ENCODE measurements around the gene KCNH1. TPM values are rescaled to one million over a fixed set of nuclear protein-coding genes. Genes with fewer than 3 reads are reported as not detected.
"Not testable (repeated sequence)": the region's sequence is repeated elsewhere in the genome, so short reads cannot be mapped to it uniquely, and the experiment has no call there.

The KCNH1 gene
- total RNA-seq, 1 donor from 2014 or later = 10.1 TPM

DNA sequence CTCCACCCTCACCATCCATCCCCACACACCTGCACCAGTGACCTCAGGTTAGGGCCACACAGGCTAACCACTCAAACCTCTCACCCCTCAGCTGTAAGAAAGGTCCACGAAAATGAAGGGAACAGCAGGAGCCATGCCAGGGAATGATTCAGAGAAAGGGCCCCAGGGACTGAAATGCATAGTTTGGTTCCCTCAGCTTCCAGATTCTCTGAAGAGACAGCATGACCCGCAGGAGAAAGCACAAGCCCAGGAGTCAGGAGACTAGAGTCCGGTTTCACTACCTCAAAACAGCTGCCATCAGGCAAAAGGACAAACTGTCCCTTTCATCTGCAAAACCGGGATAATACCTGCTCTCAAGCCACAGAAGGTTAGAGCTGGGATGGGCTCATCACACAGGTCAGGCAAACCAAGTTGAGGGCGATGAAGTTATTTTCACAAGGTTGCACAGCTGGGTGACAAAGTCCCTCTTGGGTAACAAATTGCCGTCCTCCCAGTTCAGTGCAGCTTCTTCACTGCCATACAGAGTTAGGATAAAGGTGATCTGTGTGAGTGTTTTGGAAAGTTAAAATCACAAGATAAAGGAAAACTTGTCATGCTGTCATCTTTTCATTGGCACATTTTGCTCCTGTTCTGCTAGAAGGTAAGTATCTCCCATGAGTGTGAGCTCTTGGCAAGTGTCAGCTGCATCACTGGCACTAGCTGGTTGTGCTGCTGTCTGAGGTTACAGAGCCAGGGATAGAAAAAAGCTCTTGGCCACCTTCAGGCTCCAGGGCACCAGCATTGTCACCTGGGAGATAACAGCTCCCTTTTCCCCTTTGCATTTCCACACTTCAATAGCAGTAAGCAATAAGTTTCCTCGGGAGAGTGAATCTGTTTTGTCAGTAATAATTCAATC, 120.4 kb downstream of the KCNH1 start:
- H3K4me3 ChIP-seq (ENCODE audit: low read depth, low read length) = no peak overlapping the region
- TF ChIP-seq, protein P1, sequence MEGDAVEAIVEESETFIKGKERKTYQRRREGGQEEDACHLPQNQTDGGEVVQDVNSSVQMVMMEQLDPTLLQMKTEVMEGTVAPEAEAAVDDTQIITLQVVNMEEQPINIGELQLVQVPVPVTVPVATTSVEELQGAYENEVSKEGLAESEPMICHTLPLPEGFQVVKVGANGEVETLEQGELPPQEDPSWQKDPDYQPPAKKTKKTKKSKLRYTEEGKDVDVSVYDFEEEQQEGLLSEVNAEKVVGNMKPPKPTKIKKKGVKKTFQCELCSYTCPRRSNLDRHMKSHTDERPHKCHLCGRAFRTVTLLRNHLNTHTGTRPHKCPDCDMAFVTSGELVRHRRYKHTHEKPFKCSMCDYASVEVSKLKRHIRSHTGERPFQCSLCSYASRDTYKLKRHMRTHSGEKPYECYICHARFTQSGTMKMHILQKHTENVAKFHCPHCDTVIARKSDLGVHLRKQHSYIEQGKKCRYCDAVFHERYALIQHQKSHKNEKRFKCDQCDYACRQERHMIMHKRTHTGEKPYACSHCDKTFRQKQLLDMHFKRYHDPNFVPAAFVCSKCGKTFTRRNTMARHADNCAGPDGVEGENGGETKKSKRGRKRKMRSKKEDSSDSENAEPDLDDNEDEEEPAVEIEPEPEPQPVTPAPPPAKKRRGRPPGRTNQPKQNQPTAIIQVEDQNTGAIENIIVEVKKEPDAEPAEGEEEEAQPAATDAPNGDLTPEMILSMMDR (conservative IDR thresholded peaks at IDR 0.05; ENCODE audit: low read depth, low read length) = no peak
- no peak for DNase-seq (ENCODE audit: low read depth)

DNA sequence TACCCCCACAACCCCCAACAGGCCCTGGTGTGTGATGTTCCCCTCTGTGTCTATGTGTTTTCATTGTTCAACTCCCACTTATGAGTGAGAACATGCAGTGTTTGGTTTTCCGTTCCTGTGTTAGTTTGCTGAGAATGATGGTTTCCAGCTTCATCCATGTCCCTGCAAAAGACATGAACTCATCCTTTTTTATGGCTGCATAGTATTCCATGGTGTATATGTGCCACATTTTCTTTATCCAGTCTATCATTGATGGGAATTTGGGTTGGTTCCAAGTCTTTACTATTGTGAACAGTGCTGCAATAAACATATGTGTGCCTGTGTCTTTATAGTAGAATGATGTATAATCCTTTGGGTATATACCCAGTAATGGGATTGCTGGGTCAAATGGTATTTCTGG, 122.8 kb downstream of the KCNH1 start:
- not testable (repeated sequence) for DNase-seq (ENCODE audit: low read depth); H3K4me3 ChIP-seq (ENCODE audit: low read depth, low read length)

DNA sequence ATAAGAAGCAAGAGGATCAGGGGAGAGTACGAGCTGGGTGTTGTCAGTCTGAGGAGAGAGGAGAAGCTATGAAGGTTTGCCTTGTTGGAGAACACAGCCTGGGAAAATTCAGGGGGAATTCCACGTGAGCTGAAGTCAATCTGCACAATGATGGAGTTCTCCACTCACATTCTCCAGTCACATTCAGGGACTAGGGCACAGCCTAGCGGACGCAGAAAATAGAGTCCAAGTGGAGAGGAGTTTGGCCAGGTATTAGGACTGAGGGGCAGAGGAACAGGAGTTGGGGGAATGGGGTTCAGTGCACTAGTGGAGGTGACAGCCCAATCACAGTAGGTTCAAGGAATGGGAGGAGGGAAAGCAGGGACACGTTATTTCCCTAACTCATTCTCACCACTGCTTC, 124.0 kb downstream of the KCNH1 start:
- H3K4me3 ChIP-seq (ENCODE audit: low read depth, low read length) = no peak overlapping the region
- TF ChIP-seq, protein P1 (conservative IDR thresholded peaks at IDR 0.05; ENCODE audit: low read depth, low read length) = peak; percentile 41
- no peak for DNase-seq (ENCODE audit: low read depth)

DNA sequence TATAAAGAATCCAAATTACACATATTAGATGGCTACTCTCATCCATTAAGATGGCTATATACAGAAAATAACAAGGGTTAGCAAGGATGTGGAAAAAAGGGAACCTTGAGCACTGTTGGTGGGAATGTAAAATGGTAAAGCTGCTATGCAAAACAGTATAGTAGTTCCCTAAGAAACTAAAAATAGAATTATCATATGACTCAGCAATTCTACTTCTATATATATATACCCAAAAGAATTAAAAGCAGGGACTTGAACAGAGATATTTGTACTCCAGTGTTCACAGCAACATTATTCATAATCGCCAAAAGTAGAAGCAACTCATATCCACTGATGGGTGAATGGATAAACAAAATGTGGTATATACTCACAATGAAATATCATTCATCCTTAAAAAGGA, 126.1 kb downstream of the KCNH1 start:
- DNase-seq (ENCODE audit: low read depth) = no peak
- TF ChIP-seq, protein P1 (conservative IDR thresholded peaks at IDR 0.05; ENCODE audit: low read depth, low read length) = no peak
- no peak overlapping the region for H3K4me3 ChIP-seq (ENCODE audit: low read depth, low read length)

DNA sequence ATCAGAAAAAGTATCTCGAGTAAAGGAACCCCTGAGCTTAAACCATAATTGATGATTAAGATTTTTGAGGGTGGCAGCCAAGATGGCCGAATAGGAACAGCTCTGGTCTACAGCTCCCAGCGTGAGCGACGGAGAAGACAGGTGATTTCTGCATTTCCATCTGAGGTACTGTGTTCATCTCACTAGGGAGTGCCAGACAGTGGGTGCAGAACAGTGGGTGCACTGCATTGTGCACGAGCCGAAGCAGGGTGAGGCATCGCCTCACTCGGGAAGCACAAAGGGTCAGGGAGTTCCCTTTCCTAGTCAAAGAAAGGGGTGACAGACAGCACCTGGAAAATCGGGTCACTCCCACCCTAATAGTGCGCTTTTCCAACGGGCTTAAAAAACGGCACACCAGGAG, 138.0 kb downstream of the KCNH1 start:
- not testable (repeated sequence) for H3K4me3 ChIP-seq (ENCODE audit: low read depth, low read length); DNase-seq (ENCODE audit: low read depth)

DNA sequence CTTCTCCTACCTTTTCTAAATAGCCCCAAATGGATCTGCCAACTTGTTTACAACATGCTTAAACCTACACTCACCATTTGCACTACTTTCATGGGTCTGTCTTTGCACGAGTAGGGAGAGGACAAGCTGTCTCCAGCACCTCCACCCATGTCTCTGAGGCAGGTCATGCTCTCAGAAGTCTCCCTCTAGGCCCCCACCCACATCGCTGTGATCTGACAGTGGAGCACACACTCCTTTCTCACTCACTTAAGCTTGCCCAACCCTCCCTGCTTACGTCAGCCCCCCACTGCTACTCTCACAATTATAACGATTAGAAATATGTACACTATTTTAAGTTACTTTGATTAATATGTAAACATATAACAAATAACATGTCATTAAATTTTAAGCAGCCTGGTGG, 141.1 kb downstream of the KCNH1 start:
- TF ChIP-seq, protein P1 (conservative IDR thresholded peaks at IDR 0.05; ENCODE audit: low read depth, low read length) = no peak
- DNase-seq (ENCODE audit: low read depth) = no peak
- no peak overlapping the region for H3K4me3 ChIP-seq (ENCODE audit: low read depth, low read length)

DNA sequence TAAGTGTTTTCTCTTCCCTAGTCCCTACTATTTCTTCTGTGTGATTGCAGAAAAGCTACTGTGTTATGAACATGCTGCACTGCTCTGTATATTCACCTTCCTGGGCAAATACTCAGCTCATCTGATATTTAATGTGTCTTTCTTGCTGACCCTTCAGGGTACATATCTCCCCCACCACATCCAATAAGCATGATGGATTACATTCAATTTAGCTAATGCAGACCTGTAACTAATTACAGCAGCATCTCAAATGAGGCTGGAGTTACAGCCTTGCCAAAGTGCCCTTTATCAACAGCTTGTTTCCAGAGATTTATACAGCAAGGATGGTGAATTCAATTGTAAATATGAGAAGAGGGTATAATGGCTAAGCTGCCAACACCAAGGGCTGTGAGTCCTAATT, 144.0 kb downstream of the KCNH1 start:
- no peak overlapping the region for H3K4me3 ChIP-seq (ENCODE audit: low read depth, low read length)
- DNase-seq (ENCODE audit: low read depth) = no peak
- TF ChIP-seq, protein P1 (conservative IDR thresholded peaks at IDR 0.05; ENCODE audit: low read depth, low read length) = no peak

DNA sequence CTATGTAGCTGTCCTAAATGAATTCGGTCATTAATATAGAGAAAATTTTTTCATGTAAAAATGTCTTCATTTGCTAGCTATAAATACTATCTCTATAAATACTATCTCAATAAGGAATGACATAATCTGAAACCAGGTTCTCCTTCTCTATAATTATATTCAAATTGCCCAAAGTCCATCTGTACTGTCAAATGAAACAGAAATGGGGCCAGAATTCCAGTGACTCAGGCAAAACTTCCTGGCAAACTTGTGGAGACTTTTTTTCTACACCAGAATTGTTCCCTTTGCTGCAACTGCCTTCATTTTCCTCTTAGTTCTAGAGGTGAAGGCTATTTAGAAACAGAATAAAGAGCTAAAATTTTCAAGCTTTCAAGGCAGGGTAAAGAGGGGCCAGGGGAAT, 152.5 kb downstream of the KCNH1 start:
- no peak for DNase-seq (ENCODE audit: low read depth)

More for the DNA sequence above, 152.5 kb downstream of the KCNH1 start:
- H3K4me3 ChIP-seq (ENCODE audit: low read depth, low read length) = no peak overlapping the region
- TF ChIP-seq, protein P1 (conservative IDR thresholded peaks at IDR 0.05; ENCODE audit: low read depth, low read length) = no peak

Data from epithelial cell of proximal tubule (primary cell).